SIG-M5 (cell line): ENCODE measurements around the gene MYO7A.

Source experiments
- DNase-seq: peaks from one replicate; lab custom pipeline; 2025; lab: John Stamatoyannopoulos, UW

Gene MYO7A

DNA sequence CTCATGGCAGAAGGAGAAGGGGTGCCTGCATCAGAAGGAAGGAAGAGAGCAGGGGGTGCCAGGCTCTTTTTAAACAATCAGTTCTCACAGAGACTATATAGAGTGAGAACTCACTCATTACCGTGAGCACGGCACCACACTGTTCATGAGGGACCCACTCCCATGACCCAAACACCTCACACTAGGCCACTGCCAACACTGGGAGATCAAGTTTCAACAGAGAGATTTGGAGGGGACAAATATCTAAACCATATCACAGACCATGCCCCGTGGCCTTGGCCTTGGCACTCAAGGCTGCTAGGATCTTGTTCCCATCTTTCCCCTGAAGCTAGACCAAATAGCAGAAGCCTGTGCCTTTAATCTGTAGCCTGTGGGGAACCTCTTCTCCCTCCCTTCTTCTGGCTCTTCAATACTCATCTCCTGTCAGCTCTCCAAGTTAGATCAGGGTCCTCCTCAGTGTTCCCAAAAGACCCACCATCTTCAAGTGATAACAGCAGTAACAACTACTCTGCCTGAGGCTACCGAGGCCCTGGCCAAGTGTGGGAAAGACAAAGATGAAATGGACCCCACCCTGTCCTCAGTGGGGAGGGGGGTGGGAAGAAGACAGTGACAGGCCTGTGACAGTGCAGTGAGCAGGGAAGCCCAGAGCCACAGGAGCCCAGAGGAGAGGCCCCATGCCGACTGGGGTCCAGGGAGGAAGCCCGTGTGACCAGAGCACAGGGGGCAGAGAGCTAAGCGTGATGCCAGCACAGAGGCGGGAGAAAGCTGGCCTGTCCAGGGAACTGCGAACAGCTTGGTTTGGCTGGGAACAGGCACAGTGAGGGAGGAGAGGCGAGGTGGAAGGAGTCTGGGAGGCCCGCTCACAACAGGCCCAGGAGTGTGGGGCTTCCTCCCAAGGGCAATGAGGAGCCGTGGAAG is 72.6 kb downstream of the MYO7A start:
- no peak for DNase-seq

- DNase-seq, result no peak
Observed at GRCh38 chr11:77201370-77201769, 73.3 kb downstream of the MYO7A start.

- DNase-seq, result no peak
Observed at GRCh38 chr11:77201991-77202841, 74.2 kb downstream of the MYO7A start.

DNA sequence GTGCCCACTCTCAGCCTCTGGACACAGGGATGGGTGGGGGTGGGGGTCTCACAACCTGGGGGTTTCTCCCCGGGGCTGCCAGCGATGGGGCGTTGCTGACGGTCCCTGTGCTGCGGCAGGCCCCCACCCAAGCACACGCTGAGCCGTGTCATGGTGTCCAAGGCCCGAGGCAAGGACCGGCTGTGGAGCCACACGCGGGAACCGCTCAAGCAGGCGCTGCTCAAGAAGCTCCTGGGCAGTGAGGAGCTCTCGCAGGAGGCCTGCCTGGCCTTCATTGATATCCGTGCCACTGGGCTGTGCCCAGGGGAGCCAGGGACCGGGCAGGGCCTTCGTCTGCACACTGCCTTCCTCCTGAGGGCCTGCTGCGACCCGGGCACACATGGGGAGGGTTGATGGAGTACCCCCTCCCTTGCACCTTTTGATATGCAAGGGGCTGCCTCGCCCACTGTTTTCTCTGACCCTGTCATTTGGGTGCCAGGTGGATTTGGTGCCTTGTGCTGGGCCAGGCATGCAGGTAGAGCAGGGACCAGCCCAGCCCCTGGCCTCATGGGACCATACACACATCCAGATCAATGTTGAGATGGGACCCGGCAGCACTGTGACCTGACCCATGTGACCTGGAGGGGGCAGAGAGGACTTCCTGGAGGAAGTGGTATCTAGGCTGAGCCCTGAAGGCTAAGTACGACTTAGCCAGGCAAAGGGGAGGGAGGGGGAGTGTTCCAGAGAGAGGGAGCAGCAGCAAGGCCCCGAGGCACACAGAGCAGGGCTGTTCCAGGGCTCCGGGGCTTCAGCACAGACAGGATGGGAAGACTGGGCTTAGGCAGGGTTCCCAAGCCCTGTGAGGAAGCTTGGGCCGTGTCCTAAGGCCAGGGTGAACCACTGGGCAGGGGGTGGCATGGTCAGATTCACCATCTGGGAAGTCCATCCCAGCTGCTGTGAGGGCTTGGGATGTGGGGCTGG is 75.2 kb downstream of the MYO7A start:
- DNase-seq, result no peak

DNA sequence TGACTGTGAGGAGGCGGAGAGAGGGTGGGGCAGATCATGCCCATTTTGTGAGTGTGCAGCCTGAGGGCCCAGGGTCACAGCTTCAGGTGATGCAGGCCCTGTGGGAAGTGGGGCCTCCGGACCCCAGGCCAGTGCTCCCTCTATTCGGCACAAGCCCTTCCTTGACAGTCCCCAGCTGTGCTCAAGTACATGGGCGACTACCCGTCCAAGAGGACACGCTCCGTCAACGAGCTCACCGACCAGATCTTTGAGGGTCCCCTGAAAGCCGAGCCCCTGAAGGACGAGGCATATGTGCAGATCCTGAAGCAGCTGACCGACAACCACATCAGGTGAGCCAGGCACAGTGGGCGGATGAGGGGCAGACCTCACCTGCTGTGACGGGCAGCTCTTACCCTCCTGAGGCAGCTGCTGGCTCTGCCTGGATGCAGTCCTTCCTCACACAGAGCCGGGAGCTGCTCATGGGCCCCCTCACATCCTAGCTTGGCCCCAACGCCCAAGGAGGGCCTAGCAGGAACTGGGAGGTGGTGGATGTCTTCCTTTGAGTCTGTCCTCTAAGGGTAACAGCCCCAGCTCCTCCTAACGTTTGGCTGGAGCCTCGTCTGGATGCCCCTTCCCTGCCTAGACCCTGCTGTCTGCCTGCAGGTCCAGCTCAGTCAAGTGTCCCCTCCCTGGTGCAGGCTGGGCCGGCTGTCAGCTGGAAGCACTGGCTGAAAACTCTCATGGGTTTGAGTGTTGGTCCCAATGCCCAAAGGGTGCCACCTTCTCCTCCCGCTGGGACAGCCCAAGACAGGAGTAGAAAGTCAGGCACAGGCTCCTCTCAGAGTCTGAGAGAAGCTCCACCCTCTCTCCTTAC is 76.1 kb downstream of the MYO7A start:
- no peak for DNase-seq

- DNase-seq, result no peak
Observed at GRCh38 chr11:77204754-77205466, 76.9 kb downstream of the MYO7A start.

DNA sequence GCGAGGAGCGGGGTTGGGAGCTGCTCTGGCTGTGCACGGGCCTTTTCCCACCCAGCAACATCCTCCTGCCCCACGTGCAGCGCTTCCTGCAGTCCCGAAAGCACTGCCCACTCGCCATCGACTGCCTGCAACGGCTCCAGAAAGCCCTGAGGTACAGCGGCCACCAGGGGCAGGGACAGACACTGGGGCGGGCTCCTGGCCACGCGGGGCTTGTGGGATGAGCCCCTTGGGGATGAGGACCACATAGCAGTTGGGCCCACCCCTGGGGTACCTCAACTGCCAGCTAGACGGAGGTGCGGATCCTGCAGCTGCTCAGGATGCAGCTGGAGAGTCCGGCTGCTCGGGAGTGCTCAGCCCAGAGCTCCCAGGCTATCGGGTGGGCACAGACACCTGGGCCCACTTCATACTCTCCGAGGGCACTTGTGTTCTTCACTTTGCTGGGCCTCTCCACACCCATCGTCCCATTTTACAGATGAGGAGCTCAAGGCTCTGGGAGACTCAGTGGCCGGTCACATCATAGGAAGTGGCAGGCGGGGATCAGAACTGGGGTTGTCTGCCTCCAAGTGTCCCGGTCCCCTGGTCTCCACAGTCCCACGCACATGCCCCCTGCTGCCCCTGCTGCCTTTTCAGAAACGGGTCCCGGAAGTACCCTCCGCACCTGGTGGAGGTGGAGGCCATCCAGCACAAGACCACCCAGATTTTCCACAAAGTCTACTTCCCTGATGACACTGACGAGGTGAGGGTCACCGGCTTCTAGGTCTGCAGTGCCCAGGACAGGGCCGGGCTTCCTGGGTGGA is 77.6 kb downstream of the MYO7A start:
- DNase-seq, result no peak

GRCh38 chr11:77206264-77207018 is 78.4 kb downstream of the MYO7A start:
- no peak for DNase-seq

GRCh38 chr11:77207019-77207485 is 79.0 kb downstream of the MYO7A start:
- DNase-seq, result no peak

- no peak for DNase-seq
Observed at GRCh38 chr11:77207618-77208313, 79.7 kb downstream of the MYO7A start.

GRCh38 chr11:77208535-77208934 is 80.5 kb downstream of the MYO7A start:
- no peak for DNase-seq

GRCh38 chr11:77209663-77210062 is 81.6 kb downstream of the MYO7A start:
- DNase-seq, result no peak

GRCh38 chr11:77211040-77211451 is 83.0 kb downstream of the MYO7A start:
- no peak for DNase-seq

GRCh38 chr11:77211594-77212251 is 83.7 kb downstream of the MYO7A start:
- DNase-seq, result no peak

DNA sequence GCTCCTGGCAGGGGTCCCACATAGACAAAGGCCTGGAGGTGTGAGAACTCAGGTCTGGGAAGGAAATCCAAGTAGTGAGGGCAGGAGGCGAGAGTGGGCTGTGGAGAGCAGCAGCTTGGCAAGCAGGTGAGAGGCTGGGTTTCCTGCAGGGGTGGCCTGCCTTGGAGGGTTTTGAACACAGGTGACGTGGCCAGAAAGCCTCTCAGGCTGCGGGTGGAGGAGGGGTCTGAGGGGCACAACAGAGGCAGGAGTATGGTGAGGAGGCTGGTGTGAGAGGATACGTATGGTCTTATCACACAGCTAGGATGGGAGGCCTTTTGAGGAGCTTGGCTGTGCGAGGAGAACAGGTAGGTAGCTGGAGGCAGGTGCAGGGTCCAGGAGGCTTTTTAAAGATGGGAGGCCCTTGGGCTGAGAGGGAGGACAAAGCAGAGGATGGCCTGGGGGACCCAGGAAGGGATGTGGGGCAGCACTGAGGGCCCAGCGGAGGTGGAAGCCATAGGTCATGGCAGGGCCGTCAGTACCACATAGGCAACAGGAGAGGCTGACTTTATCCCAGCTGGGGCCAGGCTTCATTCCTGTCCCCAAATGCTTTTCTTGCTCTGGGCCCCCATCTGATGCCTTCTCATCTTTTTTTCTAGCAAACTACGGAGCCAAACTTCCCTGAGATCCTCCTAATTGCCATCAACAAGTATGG is 84.4 kb downstream of the MYO7A start:
- DNase-seq, result no peak

DNA sequence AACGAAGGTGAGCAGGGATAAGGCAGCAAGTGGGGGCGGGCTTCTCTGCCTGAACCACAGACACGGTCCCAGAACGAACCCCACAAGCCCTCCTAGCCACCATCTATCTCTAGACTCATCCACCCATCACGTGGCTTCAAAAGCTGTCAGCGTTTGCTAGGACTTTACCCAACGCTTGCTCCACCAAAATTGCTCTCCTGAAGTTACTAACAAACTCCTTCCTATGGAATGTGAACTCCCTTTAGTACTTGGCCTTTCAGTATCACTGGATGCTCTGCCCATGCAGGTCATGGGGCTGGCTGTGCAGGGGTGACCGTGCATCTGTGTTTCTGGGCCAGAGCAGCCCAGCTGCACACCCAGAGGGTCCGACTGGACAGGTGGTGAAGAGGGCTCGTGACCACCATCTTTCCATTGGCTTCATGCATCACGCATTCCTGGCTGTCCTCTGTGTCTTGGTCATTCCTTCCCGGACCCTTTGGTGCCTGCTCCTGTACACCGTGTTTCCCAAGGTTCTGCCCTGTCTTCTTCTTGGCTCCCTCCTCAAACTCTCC is 85.1 kb downstream of the MYO7A start:
- no peak for DNase-seq
